CD4-positive, alpha-beta memory T cell (primary cell): ENCODE results near the gene FER. TPM values are rescaled to one million over a fixed set of nuclear protein-coding genes. Genes with fewer than 3 reads are reported as not detected.

Source experiments
- CTCF ChIA-PET: fragments of 350-600 bp; sonication (Branson Sonifier 250); formaldehyde crosslinking; loops from one replicate; lab custom pipeline; 2021; ENCODE audit warnings: inconsistent platforms; ENCODE audit not compliant: partially characterized antibody; lab: Charles Lee
- POLR2A ChIA-PET: fragments of 350-600 bp; sonication (Branson Sonifier 250); formaldehyde crosslinking; loops from one replicate; lab custom pipeline; 2021; ENCODE audit not compliant: partially characterized antibody; lab: Charles Lee
- DNase-seq, 5 donors: peaks; one replicate each; pipeline versions ENCODE4 v3.0.0 to v3.0.0-alpha.2; 2020 to 2022; ENCODE audit warnings: mixed read lengths in 1 of 5
- H3K27ac ChIP-seq: one replicate; pipeline ENCODE4 v1.7.0; 2013; ENCODE audit warnings: low read depth, low read length
- H3K27me3 ChIP-seq: 2 replicates; pipeline ENCODE4 v1.7.0; 2013; ENCODE audit warnings: mild to moderate bottlenecking, low read length, moderate library complexity; ENCODE audit not compliant: insufficient read depth
- H3K36me3 ChIP-seq: 2 replicates; pipeline ENCODE4 v1.7.0; 2013; ENCODE audit warnings: mild to moderate bottlenecking, low read length, moderate library complexity; ENCODE audit not compliant: insufficient read depth
- H3K4me1 ChIP-seq: 2 replicates; pipeline ENCODE4 v1.7.0; 2013; ENCODE audit warnings: mild to moderate bottlenecking, low read length, moderate library complexity; ENCODE audit not compliant: insufficient read depth
- H3K4me3 ChIP-seq, 2 donors: one replicate each; pipeline ENCODE4 v1.7.0; 2013; ENCODE audit warnings: low read length in 2 of 2, mild to moderate bottlenecking in 1 of 2
- H3K9me3 ChIP-seq, 2 donors: one replicate each; pipeline ENCODE4 v1.7.0; 2013; ENCODE audit warnings: low read length in 2 of 2, control low read depth in 1 of 2; ENCODE audit not compliant: control insufficient read depth in 1 of 2
- H3K27ac Mint-ChIP-seq, 7 donors: one replicate each; pipeline ENCODE4 v1.8.0; 2020 to 2021; ENCODE audit warnings: mixed read lengths in 7 of 7, mild to moderate bottlenecking in 6 of 7, inconsistent platforms in 3 of 7, moderate library complexity in 3 of 7
- H3K27me3 Mint-ChIP-seq, 2 donors: one replicate each; pipeline ENCODE4 v1.8.0; 2020 to 2021; ENCODE audit warnings: mixed read lengths in 2 of 2
- H3K36me3 Mint-ChIP-seq, 2 donors: one replicate each; pipeline ENCODE4 v1.8.0; 2020 to 2021; ENCODE audit warnings: mixed read lengths in 2 of 2, inconsistent platforms in 1 of 2, mild to moderate bottlenecking in 1 of 2
- H3K4me1 Mint-ChIP-seq, 4 donors: one replicate each; pipeline ENCODE4 v1.8.0; 2020 to 2021; ENCODE audit warnings: mixed read lengths in 4 of 4, mild to moderate bottlenecking in 1 of 4
- H3K4me3 Mint-ChIP-seq, 8 donors: one replicate each; pipeline ENCODE4 v1.8.0; 2020 to 2021; ENCODE audit warnings: mixed read lengths in 8 of 8, mild to moderate bottlenecking in 7 of 8, moderate library complexity in 6 of 8, inconsistent platforms in 3 of 8
- H3K9me3 Mint-ChIP-seq, 8 donors: one replicate each; pipeline ENCODE4 v1.8.0; 2020 to 2021; ENCODE audit warnings: mixed read lengths in 8 of 8, mild to moderate bottlenecking in 5 of 8, inconsistent platforms in 3 of 8, moderate library complexity in 1 of 8
- intact Hi-C: fragments of 100-400 bp; cut with micrococcal nuclease; formaldehyde crosslinking; loops from one replicate; pipeline ENCODE4 v1.15.1; 2023
- polyA plus RNA-seq, 2 donors: library from polyadenylated mRNA; unstranded; fragments of 300-500 nt; fragmentation: Illumina TruSeq; gene quantifications; one replicate each; pipeline ENCODE4 v1.2.3, GENCODE V29; 2021
- total RNA-seq, 2 experiments: library from RNA; stranded (reverse); gene quantifications; one replicate each; pipeline ENCODE4 v1.2.3, GENCODE V29; 2021

The FER gene
- total and polyA plus RNA-seq, 4 experiments from 2014 or later = 6.1 to 11.3 (median 10.3) TPM

DNA sequence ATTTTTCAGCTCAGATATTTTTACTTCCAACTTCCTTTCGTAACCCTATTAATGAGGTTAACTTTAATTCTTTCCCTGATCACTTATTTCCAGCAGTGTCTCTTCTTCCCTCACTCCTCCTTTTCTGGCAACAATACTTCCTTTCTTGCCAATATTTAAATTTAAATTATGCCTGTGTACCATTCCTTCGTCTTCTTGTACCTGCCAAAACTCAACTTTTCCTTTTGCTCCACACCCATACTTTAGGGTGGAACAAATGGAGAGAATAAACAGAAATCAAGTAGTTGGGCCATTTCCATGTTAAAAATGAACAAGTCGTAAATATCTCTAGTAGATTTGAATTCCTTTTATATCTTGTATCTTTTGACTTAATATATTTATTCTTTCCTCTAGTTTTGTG lies 66.0 kb downstream of the FER start:
- Histone ChIP-seq H3K27ac (no peak overlapping the region), H3K4me3 (no peak overlapping the region), H3K4me1 (no peaks in the 10 kb centered on the region), H3K27me3 (no peaks in the 10 kb centered on the region), H3K36me3 (no peaks in the 10 kb centered on the region), H3K9me3 (no peaks in the 10 kb centered on the region)
- ChIA-PET CTCF (no interaction called here), POLR2A (no interaction called here)
- Mint-ChIP-seq H3K4me3 (no peak overlapping the region), H3K9me3 (peaks cover 0 to 16% (median under 1%) of the 10 kb centered on the region in 8 donors), H3K36me3 (peaks cover 2 to 12% of the 10 kb centered on the region in 2 donors), H3K27me3 (no peaks in the 10 kb centered on the region), H3K27ac (no peak overlapping the region), H3K4me1 (peaks cover 0 to 6% (median under 1%) of the 10 kb centered on the region in 4 donors)
- DNase-seq = no peak
- intact Hi-C loops = no loop called here

DNA sequence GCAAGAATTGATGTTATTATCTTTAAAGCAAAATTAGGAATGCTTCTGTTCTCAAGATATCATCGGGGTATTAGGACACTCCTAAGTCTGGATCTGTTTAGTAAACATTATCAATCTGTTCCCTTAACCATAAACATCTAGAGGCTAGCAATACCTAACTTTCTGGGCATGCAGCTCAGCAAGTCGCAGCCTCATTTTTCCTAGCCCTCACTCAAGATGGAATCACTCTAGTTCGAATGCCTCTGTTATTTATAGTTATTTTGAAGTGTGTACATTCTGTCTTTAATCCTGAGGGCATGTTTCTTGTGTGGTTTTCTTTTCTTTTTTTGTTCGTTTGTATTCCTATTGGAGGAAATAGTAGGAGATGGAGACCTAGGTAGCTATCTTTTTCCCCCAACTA lies 66.9 kb downstream of the FER start:
- H3K27me3 ChIP-seq = no peaks in the 10 kb centered on the region
- DNase-seq = no peak
- H3K4me1 ChIP-seq = no peaks in the 10 kb centered on the region
- CTCF ChIA-PET = no interaction called here
- intact Hi-C loops = no loop called here
- Mint-ChIP-seq H3K27me3 (no peaks in the 10 kb centered on the region), H3K4me1 (peaks cover 0 to 6% (median under 1%) of the 10 kb centered on the region in 4 donors), H3K36me3 (peaks cover 2 to 5% of the 10 kb centered on the region in 2 donors), H3K27ac (no peak overlapping the region), H3K9me3 (peaks cover 0 to 9% (median 0%) of the 10 kb centered on the region in 8 donors), H3K4me3 (no peak overlapping the region)
- H3K4me3 ChIP-seq = no peak overlapping the region
- no peaks in the 10 kb centered on the region for H3K36me3 ChIP-seq
- no peak overlapping the region for H3K27ac ChIP-seq
- POLR2A ChIA-PET = no interaction called here
- H3K9me3 ChIP-seq = no peaks in the 10 kb centered on the region

DNA sequence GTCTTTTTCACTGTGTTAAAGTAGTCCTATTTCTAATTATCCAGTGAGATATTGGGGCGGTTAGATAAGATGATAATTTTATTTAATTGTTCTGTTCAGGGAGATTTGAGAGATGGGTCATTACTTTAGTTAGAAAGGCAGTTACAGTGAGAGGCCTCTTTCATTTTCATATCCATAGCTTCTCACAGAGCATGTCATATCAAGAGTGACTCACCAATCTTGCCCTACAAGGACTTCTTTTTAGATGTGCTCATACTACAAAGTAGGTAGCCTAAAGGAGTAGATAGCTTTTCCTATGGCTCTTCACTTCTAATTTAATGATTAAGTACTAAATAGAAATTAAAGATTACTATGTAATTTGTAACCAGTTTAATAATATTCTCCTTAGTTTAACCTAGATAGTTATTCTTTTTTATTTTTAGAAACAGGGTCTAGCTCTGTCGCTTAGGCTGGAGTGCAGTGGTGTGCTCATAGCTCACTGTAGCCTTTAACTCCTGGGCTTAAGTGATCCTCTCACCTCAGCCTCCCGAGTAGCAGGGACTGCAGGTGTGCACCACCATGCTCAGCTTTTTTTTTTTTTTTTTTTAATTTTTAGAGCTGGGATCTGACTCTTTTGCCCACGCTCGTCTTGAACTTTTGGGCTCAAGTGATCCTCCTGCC lies 71.0 kb downstream of the FER start:
- no peak overlapping the region for H3K4me3 ChIP-seq
- no peaks in the 10 kb centered on the region for H3K36me3 ChIP-seq
- no peaks in the 10 kb centered on the region for H3K9me3 ChIP-seq
- no peaks in the 10 kb centered on the region for H3K27me3 ChIP-seq
- H3K27ac Mint-ChIP-seq = no peak overlapping the region
- no peak for DNase-seq
- intact Hi-C loops = no loop called here
- ChIA-PET CTCF (no interaction called here), POLR2A (no interaction called here)
- no peaks in the 10 kb centered on the region for H3K4me1 ChIP-seq
- peaks cover 3 to 5% of the 10 kb centered on the region in 2 donors for H3K36me3 Mint-ChIP-seq
- H3K27ac ChIP-seq = no peak overlapping the region
- no peaks in the 10 kb centered on the region for H3K27me3 Mint-ChIP-seq
- H3K4me3 Mint-ChIP-seq = no peak overlapping the region
- H3K9me3 Mint-ChIP-seq = peaks cover 0 to 7% (median 3%) of the 10 kb centered on the region in 8 donors
- H3K4me1 Mint-ChIP-seq = peaks cover 0 to under 1% (median 0%) of the 10 kb centered on the region in 4 donors

DNA sequence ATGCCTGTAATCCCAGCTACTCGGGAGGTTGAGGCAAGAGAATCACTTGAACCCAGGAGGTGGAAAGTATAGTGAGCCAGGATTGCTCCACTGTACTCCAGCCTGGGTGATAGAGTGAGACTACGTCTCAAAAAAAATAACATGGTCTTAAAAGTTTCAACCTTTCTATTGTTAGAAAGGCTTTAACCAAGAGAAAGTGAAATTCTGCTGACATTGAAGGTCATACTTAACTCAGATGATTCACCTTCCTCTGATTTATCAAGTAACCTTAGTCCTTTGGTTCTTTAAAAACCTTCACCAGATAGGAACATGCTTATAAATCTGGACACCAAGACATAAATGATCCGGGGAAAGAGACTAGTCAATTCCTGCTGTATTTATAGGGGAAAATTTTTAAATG lies 73.3 kb downstream of the FER start:
- peaks cover 3 to 5% of the 10 kb centered on the region in 2 donors for H3K36me3 Mint-ChIP-seq

DNA sequence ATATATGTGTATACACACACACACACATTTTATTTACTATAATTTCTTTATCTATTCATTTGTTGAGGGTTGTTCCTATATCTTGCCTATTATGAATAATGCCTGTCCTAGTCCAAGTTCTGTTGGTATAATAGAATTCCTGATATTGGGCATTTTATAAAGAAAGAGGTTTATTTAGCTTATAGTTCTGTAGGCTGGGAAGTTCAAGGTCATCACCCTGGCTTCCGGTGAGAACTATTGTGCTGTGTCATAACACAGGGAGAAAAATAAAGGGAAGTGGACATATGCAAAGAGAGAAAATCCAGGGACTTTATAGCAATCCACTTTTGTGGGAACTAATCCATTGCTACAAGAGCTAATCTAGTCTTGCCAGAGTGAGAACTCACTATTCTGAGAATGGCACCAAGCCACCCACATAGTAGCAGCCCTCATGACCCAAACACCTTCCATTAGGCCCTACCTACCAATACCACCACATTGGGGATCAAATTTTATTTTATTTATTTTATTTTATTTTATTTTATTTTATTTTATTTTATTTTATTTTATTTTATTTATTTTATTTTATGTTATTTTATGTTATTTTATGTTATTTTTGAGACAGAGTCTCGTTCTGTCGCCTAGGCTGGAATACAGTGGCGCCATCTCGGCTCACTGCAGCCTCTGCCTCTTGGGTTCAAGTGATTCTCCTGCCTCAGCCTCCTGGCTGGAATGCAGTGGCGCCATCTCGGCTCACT lies 74.7 kb downstream of the FER start:
- Histone ChIP-seq H3K9me3 (no peaks in the 10 kb centered on the region), H3K27ac (no peak overlapping the region), H3K27me3 (no peaks in the 10 kb centered on the region), H3K4me3 (no peak overlapping the region), H3K4me1 (no peaks in the 10 kb centered on the region), H3K36me3 (no peaks in the 10 kb centered on the region)
- CTCF ChIA-PET = no interaction called here
- Mint-ChIP-seq H3K27ac (no peak overlapping the region), H3K4me3 (peak overlapping the region in 1 of 8 donors; percentile 1), H3K36me3 (peaks cover 0 to 3% of the 10 kb centered on the region in 2 donors), H3K27me3 (no peaks in the 10 kb centered on the region), H3K9me3 (peaks cover 0 to 7% (median 3%) of the 10 kb centered on the region in 8 donors), H3K4me1 (no peaks in the 10 kb centered on the region)
- intact Hi-C loops = no loop called here
- DNase-seq = no peak
- POLR2A ChIA-PET = no interaction called here

More for the DNA sequence above, 73.3 kb downstream of the FER start:
- no peaks in the 10 kb centered on the region for H3K36me3 ChIP-seq
- no peak for DNase-seq
- H3K27ac ChIP-seq = no peak overlapping the region
- no peaks in the 10 kb centered on the region for H3K9me3 ChIP-seq
- intact Hi-C loops = no loop called here
- Mint-ChIP-seq H3K4me1 (no peaks in the 10 kb centered on the region), H3K4me3 (no peak overlapping the region), H3K27me3 (no peaks in the 10 kb centered on the region), H3K9me3 (peaks cover 0 to 7% (median 3%) of the 10 kb centered on the region in 8 donors), H3K27ac (no peak overlapping the region)
- no peak overlapping the region for H3K4me3 ChIP-seq
- H3K4me1 ChIP-seq = no peaks in the 10 kb centered on the region
- no peaks in the 10 kb centered on the region for H3K27me3 ChIP-seq
- ChIA-PET CTCF (no interaction called here), POLR2A (no interaction called here)

DNA sequence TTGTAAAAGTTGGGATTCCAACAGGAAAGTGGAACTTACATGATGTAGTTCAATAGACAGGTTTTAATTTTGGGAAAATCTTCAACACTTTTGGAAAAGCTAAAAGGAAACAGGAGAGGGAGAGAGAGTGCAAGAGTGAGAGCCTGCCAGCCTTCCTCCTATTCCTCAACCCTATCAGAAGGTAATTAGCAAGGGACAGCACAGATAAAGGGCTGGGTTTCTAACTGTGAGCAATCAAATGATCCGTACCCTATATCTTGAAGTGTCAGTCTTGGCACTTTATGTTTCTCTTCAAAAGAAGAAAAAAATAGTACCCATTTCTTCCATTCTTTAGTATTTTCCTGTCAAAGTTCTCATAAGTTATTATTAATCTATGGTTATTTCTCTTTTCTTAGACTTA lies 79.4 kb downstream of the FER start:
- H3K4me1 ChIP-seq = no peaks in the 10 kb centered on the region
- H3K27me3 ChIP-seq = no peaks in the 10 kb centered on the region
- H3K27ac Mint-ChIP-seq = no peak overlapping the region
- ChIA-PET CTCF (no interaction called here), POLR2A (no interaction called here)
- H3K36me3 ChIP-seq = no peaks in the 10 kb centered on the region
- no peaks in the 10 kb centered on the region for H3K4me1 Mint-ChIP-seq
- H3K4me3 ChIP-seq = no peak overlapping the region
- no peak for DNase-seq
- no peaks in the 10 kb centered on the region for H3K36me3 Mint-ChIP-seq
- intact Hi-C loops = no loop called here
- H3K9me3 Mint-ChIP-seq = peaks cover 0 to 3% (median 1%) of the 10 kb centered on the region in 8 donors
- H3K9me3 ChIP-seq = no peaks in the 10 kb centered on the region
- no peak overlapping the region for H3K4me3 Mint-ChIP-seq
- no peak overlapping the region for H3K27ac ChIP-seq
- H3K27me3 Mint-ChIP-seq = no peaks in the 10 kb centered on the region

DNA sequence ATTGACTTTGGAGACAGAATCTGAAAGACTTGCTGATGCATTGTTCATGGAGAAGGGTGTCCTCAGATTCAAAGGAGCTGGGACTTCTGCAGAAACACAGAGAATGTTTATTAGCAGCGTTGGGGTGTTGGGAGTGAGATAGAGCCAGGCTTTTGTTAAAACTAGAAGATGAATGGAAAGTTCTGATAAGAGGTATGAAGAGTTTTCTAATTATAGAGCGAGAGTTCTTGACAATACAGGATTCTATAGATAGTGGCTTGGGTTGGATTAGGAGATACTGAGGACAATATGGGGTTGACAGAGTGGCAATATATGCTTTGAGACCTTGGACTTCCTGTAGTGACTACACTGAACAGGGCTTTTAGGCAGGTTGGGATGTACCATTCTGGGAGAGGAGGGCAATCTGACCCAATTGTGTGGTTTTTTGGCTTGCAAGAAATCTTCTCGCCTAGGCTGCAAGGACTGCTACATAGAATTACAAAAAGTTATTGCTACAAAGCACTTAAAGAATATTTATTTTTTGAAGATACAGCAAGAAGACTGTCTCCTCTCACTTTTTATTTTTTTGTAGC lies 83.1 kb downstream of the FER start:
- H3K4me1 Mint-ChIP-seq = no peaks in the 10 kb centered on the region

More for the DNA sequence above, 83.1 kb downstream of the FER start:
- Mint-ChIP-seq H3K36me3 (peaks cover 0 to 5% of the 10 kb centered on the region in 2 donors), H3K4me3 (no peak overlapping the region), H3K9me3 (no peaks in the 10 kb centered on the region), H3K27me3 (no peaks in the 10 kb centered on the region), H3K27ac (no peak overlapping the region)
- CTCF ChIA-PET = no interaction called here
- Histone ChIP-seq H3K4me3 (no peak overlapping the region), H3K27ac (no peak overlapping the region), H3K36me3 (no peaks in the 10 kb centered on the region), H3K4me1 (no peaks in the 10 kb centered on the region), H3K27me3 (no peaks in the 10 kb centered on the region), H3K9me3 (no peaks in the 10 kb centered on the region)
- intact Hi-C loops = no loop called here
- POLR2A ChIA-PET = no interaction called here
- no peak for DNase-seq
